IPS-NIHi7 (cell line): ENCODE data around the gene DNAJC3.
"Not testable (repeated sequence)": the region's sequence is repeated elsewhere in the genome, so short reads cannot be mapped to it uniquely, and the experiment has no call there.

Experiments
- DNase-seq: peaks from one replicate; pipeline ENCODE4 v3.0.0; 2012; ENCODE audit warnings: mixed read lengths; ENCODE audit errors: extremely low spot score

DNAJC3 gene

DNA sequence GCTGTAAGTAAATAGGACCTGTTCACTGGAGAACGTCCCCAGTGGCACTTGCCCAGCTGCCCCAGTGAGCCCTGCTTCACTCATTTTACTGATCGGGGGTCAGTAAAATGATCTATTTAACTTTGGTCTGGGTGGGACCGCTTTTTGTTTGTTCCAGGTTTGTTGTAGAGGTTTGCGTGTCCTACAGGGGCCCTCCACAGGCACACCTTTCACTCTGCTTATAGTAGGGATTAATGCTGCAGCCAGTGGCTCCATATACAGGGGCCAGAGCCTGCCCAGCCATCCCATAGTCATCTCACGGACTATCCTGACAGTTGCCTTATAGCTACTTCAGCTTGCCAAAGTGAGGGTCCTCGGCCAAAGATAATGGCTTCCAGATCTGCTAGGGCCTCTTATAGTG, 104.1 kb downstream of the DNAJC3 start:
- no peak for DNase-seq

DNA sequence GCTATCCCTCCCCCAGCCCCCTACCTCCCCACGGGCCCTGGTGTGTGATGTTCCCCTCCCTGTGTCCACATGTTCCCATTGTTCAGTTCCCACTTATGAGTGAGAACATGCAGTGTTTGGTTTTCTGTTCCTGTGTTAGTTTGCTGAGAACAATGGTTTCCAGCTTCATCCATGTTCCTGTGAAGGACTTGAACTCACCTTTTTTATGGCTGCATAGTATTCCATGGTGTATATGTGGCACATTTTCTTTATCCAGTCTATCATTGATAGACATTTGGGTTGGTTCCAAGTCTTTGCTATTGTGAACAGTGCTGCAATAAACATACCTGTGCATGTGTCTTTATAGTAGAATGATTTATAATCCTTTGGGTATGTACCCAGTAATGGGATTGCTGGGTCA, 105.0 kb downstream of the DNAJC3 start:
- not testable (repeated sequence) for DNase-seq

DNA sequence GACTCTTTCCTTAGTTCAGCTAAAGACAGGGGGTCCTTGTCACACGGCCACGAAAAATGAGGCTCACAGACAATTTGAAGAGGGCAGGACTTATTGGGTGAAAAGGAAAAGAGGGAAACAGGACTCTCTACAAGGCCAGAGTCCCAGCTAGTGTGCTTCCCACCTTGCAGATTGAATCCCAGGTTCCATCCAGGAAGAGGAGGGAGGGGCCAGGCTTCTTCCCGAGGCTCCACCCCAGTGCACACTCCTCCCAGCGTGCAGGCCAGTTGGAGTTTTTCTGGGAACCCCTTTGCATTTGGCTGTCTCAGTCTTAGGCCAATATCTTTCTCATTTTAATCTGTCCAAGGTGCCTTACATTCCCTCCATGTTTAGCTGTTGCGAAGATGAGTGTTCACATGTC, 106.8 kb downstream of the DNAJC3 start:
- no peak for DNase-seq

DNA sequence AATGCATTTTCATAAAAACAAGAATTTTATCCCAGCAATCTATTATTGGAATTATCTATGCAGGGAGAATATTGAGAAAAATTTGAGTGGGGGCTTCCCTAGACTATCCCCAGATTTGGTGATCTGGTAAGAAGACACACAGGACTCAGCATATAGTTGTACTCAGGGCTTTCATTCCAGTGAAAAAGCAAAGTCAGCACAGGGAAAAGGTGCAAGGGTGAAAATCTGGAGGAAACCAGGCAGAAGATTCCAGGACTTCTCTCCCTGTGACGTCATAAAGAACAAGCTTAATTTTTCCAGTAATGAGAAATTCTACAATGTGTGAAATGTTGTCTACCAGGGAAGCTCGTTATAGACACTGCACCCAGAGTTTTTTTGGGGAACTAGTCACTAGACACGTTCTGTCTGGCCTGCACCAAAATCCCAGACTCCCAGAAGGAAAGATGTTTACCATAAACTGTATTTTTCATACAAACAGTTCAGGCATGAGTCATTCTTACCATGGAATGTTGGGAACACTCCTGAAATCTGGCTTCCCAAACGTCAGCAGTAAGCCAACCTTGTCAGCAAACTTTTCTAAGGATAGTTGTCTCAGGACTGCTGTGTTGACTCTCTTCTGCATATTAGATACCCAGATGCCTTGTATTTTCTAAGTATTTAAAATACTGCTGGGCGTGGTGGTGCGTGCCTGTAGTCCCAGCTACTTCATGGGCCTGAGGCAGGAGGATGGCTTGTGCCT, 107.4 kb downstream of the DNAJC3 start:
- no peak for DNase-seq

DNA sequence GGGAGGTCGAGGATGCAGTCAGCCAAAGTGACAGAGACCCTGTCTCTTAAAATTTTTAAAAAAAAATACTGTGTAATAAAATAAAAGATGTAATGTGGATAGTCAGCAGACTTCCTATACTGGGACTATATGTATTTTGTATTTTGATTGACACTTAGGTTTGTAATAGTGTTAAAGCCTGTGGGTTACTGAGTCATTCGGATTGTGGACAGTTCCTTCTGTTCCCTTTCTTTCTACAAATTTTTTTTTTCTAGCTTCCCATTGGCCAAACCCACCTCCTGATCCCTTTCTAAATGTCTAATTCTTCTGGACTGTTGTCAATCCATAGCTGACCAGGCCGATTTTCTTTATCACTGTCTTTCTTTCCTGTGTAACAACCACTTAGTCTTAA, 108.0 kb downstream of the DNAJC3 start:
- DNase-seq: no peak

DNA sequence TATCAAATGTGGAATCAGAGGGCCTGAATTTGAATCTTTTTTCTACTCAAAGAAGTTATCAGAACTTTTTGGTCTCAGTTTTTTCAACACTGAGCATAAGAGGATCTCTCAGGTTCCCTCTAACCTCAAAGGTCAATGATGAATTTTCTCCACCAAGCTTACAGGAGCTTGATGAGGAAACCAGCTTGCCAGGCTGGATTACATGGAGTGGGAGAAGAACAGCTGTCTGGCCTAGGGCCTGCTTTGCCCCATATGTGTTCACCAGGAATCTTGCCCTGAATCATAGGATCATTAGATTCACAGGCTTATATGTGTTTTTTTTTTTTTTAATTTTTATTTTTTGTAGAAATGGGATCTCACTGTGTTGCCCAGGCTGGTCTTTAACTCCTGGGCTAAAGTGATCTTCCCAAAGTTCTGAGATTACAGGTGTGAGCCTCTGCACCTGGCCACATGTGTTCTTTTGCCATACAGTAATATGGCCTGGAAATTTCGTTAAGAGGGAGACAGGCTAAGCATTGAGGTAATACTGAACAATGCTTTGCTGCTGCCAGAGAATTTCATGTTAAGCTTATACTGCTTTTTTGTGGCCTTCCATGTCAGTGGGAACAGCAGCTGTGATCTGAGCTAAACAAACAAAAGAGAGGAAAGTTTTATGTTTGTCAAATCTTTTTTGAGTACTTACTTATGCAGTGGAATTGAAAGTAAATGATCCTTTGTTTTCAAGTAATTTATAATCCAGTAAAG, 110.6 kb downstream of the DNAJC3 start:
- no peak for DNase-seq

DNA sequence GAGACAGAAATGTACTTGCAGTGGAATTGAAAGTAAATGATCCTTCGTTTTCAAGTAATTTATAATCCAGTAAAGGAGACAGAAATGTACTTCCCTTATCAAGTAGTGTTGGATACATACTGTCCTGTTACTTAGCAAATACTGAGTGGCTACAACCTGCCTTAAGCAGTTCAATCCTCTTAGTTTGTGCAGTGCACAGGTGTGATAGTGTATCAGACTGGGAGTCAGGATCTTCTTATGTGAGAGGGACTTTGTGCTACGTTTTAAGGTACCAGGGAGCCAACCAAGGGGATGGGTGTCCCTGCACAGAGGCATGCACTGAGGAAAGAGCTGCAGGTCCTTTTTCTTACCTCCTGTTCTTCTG, 111.1 kb downstream of the DNAJC3 start:
- no peak for DNase-seq

DNA sequence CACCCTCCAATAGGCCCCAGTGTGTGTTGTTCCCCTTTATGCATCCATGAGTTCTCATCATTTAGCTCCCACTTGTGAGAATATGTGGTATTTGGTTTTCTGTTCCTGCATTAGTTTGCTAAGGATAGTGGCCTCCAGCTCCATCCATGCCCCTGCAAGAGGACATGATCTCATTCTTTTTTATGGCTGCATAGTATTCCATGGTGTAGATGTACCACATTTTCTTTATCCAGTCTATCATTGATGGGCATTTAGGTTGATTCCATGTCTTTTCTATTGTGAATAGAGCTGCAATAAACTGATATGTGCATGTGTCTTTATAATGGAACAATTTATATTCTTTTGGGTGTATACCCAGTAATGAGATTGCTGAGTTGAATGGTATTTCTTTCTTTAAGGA, 112.4 kb downstream of the DNAJC3 start:
- not testable (repeated sequence) for DNase-seq

DNA sequence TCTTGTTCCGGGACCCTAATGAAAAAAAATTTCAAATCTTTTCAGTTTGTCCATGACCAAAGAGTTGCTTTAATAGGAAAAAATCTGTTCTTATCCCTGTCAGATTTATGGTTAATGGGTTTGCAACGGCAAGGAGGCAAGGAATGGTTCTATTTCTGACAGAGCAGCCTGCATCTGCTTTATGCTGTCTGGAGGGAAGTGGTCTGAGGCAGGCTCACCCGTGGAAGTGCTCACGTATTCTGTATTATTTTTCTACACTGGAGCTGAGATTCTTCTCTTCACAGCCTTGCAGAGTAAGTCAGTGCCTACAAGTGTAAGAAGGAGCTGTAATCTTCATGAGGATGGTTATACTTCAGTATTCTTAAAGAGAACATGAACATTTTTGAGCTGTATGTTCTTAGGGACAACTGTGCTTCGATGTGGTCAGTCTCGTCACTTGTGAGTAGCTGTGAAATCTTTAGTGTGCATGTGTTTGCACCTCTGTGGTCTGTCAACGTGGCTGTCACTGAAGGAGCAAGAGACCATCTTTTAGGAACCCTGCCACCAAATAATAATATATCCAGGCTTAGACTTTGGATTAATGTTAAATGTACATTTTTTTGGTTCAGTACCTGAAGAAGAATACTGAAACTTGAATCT, 114.3 kb downstream of the DNAJC3 start:
- DNase-seq: no peak

DNA sequence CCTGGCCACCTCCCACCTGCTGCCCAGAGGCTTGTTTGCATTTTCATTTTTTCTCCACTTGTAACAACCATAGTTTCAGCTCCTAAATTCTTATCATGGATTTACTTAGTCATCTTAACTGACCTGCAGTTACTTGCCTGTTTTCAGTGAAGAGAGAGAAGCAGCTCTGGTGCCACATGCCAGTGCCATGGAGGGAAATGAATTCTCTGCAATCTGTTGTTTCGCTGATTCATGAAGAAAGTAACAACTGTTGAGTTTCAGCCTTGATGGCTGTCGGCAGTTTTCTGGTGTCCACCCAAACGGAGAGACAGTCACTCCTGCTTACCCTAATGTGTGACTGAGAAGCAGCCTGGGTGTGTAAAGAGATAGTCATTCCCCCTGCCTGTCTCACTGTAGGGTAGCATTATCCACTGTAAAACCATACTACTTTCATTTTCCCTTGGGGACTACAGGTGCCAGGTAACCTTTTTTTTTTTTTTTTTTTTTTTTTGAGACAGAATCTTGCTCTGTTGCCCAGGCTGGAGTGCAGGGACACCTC, 116.1 kb downstream of the DNAJC3 start:
- DNase-seq: no peak

DNA sequence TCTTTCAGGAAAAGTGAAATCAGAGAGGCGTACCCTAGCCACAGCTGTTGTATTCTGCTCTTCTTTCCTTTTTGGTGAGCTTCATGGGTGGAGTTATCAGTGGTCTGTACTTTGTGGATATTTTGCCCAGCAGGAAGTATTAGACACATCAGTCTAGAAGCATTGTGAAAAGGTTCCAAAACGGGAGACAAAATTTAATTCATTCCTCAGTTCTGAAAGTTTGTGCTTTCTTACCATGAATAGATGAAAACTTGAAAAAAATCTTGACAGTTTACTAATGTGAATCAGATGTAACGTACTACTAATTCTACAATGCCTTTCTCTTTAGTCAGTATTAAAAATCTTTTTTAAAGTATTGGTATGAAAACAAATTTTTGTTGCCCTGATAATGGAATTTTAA, 116.8 kb downstream of the DNAJC3 start:
- no peak for DNase-seq

DNA sequence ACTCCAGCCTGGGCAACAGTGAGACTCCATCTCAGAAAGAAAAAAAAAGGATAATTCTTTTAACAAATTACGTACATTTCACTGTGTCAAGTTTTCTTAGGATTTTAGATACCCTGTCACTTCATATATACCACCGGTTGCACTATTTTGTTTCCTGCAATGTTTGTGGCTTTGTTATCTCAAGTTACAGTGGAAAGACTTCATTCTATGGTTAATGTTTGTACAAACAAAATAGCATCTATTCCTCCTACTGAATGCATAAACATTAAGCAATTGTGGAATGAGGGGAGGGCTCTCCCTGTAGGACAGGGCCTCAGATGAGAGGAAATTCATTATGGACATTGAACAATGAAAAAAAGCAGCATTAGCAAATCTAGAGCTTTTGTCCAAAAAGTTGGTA, 120.1 kb downstream of the DNAJC3 start:
- no peak for DNase-seq

DNA sequence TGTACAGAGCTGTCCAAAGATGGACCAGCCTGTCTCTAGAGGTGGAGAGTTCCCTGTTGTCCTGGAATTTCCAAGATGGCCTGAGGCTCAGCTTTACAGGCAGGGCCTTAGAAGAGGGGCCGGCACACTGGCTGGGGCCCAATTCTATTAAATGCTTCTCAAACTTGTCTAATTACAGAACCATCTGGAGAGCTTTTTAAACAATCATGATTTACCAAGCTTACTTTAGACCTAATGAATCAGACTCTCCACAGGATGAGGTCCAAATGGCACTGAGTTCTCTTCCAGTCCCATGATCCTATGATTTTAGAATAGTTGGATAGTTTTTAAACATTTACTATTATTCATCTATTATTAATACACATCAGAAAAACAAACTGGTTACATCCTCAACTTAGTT, 123.5 kb downstream of the DNAJC3 start:
- no peak for DNase-seq

DNA sequence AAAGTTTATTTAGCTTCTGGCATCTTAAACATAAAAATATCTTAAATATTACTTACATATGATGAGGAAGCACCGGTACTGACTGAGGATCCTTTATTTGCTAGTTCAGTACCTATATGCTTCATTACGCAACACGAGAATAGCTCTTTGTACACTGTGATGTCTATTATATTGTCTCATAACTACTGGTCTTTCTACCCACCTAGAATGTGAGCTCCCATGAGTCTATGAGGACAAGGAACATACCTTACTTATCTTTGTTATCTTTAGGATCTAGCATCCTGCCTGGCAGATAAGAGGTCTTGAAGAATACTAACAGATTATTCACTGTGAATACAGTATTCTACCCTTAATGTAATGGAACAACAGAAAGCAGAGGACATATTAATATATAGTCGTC, 124.9 kb downstream of the DNAJC3 start:
- DNase-seq: no peak

DNA sequence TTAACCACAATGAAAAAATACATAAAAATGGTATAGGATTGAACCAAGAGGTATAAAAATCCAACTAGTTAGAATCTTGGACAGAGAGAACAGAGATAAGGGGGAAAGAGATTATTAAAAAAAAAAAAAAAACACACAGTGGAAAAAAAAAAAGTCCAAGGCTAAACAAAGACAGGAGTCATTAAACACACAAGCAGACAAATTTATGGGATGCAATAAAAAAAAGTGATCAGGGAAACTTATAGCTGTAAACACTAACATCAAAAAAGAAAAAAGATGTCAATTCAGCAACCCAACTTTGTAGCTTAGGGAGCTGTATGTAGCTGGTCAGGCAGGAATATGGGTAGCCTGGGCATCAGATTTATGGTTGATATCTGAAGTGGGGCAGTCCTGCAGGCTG, 129.0 kb downstream of the DNAJC3 start:
- no peak for DNase-seq

DNA sequence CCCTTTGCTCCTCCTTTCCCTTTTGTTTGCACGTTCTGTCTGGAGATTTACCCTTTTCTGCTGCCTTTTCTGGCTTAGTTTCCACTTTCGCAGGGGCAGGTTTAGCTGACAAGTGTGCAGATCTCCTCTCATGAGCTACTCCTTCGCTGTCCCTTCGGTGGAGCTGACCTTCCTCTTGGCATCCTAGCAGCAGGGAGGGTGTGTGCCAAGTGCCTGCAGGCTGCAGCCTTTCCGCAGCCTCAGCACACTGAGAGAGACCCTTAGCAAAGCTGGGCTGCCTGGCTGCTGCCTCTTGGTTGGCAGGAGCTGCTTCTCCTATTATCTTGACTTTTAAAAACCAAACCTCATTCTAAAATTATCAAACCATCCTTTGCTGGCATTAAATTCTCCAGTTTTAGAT, 132.5 kb downstream of the DNAJC3 start:
- DNase-seq: no peak

DNA sequence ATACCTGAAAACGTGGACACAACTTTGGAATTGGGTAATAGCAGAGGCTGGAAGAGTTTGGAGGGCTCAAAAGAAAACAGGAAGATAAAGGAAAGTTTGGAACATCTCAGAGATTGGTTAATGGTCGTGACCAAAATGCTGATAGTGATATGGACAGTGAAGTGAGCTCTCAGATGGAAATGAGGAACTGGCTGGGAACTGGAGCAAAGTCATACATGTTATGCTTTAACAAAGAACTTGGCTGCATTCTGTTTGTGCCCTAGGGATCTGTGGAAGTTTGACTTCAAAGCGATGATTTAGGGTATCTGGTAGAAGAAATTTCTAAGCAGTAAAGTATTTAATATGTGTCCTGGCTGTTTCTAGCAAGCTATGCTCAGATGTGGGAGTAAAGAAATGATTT, 136.2 kb downstream of the DNAJC3 start:
- DNase-seq: no peak

DNA sequence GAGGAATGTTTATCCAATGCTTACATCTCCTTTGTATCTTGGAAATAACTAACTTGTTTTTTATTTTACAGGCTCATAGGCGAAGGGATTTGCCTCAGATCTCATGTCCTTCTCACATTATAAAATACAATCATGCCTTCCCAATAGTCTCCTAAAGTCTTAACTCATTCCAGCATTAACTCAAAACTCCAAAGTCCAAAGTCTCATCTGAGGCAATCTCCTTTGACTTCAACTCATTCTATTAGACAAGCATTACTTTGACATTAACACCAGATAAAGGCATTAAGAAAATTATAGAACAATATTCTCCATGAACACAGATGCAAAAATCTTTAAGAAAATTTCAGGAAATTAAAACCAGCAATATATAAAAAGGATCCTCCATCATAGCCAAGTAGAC, 137.6 kb downstream of the DNAJC3 start:
- no peak for DNase-seq

DNA sequence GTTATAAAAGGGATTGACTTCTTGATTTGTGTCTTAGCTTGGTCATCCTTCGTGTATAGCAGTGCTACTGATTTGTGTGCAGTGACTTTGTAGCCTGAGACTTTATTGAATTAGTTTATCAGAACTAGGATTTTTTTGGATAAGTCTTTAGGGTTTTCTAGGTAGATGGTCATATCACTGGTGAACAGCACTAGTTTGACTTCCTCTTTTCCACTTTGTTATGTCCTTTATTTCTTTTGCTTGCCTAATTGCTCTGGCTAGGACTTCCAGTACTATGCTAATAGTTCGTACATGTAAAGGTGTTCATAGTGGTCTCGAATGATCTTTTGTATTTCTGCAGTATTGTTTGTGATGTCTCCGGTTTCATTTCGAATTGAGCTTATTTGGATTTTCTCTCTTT, 145.4 kb downstream of the DNAJC3 start:
- DNase-seq: no peak

DNA sequence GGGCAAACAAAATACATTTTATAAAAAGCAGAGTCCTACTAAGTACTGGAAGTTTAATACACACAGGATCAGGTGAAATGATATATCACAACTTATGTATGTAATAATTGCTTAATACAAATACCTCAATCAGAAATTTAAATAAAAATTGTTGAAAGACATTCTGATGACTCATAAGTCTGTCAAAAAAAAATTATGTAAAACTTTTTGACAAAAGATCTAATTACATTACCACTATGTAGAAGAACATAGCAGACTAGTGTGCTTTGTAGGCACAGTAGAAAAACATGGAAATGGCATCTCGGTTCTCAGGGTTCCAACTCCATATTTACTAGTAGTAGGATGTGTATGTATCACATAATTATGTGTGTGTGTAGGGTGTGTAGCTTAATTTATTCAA, 156.2 kb downstream of the DNAJC3 start:
- no peak for DNase-seq

DNA sequence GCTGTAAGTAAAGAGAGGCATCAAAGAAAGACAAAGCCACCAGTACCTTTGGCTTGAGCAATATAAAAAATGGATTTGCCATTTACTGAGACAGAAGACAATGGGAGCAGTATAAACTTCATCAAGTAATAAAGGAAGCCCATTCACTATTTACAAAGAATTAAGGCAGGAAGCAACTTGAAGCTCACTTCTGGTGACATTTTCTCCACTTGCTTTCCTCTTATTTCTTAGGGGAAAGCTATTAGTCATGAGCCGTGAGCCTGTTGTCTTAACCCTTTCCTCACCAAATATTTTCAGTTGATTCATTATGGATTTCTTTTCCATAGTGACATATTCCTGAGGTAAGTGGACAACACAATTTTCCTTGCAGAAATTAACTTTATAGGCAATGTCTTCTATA, 156.8 kb downstream of the DNAJC3 start:
- no peak for DNase-seq

DNA sequence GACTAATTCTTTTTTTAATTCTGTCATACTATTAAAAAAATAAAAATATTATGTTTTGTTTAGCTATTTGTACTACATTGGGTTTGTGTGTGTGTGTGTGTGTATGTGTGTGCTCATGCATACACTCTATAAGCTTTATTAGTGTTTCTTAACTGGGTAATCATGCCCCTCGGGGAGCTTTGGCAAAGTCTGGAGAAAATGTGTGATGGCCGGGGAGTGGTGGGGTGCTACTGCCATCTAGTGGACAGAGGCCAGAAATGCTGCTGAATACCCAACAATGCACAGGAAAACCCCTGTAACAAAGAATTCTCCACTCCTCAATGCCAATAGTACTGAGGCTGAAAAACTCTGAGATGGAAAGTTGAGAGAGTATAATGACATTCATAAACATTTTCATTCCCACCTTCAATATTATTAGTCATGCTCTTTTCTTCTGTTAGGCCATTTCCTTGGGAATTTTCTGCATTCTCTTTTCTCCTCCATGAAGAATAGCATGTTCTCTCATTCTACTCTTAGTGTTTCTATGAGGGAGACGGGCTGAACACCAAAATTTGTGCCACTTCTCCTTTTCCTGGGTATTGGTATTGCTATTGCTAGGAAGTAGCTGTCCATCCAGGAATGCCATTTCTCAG, 157.3 kb downstream of the DNAJC3 start:
- peak; percentile 83 for DNase-seq
